HG03139 (cell line): Measurements from ENCODE around the gene C22orf23.

Experiments
- ATAC-seq: cut with Tn5 transposase; IDR thresholded peaks from one replicate; pipeline ENCODE4 v1.9.1; 2021; ENCODE audit not compliant: unreplicated experiment

Gene C22orf23

GRCh38 chr22:37953437-37954179 is at the start of gene C22orf23, which contains the start of gene POLR2F:
TSS of gene C22orf23 (minus strand) at chr22:37953601. CDS start at chr22:37953149, 452 bp downstream.
TSS of gene POLR2F (plus strand) at chr22:37953699. CDS start at chr22:37953788, 89 bp downstream.
- peak; percentile 80 for ATAC-seq

DNA sequence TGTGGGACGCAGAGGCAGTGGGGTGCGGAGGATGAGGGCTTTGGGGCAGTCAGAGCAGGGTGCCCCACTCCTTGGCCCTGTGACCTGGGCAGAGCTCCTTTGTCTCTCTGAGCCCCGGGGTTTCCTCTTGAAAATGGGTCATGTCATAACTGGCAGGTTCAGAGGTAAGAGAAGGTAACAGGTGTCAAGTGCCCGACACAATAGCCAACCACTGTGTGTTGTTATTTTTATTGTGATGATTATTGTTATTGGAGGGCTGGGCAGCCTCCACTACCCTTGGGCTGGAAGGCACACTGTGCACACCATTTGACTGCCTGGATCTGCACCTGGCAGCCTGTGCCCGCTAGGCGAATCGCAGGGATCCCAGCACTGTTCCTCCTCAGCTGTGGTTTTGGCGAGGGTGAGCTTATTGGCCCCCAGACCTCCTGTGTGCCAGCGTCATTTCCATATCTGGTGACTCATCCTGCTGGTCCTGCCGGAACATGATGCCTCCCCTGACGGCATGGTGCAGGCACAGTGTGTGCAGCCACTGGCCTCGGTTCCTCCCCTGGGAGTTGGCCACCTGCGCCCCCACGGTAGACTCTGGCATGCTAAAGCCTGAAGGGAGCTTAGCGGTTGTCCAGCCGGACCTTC is 46.4 kb upstream of the C22orf23 start:
- ATAC-seq: no peak

DNA sequence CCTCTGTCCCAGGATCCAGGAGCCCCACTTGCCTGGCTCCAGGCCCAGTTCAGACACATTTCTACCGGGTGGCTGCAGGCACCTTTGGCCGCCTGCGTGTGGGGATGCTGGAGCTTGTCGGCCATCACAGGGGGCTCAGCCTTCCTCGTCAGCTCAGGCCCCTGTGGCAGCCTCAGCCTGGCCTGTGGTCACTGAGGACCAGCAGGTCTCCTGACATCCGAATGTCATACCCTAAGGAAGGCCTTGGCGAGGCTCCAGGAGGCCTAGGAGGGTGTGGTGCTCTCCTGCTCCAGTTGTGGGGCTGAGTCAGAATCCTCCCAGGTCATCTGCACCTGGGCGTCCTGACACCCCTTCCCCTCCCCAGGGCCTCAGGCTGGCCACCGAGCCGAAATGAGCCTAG is 45.8 kb upstream of the C22orf23 start:
- ATAC-seq: no peak

- ATAC-seq: no peak
Observed at GRCh38 chr22:37998543-37998942, 45.1 kb upstream of the C22orf23 start.

GRCh38 chr22:37996515-37997246 is 43.3 kb upstream of the C22orf23 start:
- ATAC-seq: no peak

- ATAC-seq: no peak
Observed at GRCh38 chr22:37996079-37996478, 42.7 kb upstream of the C22orf23 start.

DNA sequence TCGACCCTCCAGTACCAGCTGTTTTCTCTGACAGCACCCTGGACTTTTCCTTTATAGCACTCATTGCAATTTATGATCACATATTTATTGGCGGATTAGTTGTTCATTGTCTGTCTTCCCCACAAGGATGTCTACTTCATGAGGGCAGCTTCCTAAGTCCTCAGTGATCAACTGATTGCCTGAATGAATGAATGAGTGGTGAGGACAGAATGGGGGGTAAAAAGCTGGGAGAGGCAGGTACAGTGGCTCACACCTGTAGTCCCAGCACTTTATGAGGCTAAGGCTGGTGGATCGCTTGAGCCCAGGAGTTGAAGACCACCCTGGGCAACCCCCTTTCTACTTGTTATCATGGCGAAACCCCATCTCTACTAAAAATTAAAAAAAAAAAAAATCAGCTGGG is 42.1 kb upstream of the C22orf23 start:
- no peak for ATAC-seq

DNA sequence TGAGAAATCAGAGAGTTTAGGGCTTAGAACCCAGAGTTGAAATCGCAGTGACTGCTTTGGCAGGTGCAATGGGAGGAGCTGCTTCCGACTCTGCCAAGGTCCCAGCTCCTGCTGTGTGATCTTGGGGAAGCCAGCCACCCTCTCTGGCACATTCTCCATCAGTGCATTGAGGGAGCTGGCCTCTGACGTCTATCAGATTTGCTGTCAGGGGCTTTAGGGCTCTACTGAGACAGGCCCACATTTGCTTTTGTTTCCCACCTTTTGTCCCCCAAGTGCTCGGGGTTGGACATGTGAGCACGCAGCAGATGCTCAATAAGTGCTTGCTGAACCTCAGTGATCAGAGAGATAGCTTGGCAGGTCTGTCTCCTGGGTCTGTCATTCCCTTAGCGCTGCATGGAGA is 41.6 kb upstream of the C22orf23 start:
- ATAC-seq: no peak

- ATAC-seq: no peak
Observed at GRCh38 chr22:37994049-37994448, 40.6 kb upstream of the C22orf23 start.

DNA sequence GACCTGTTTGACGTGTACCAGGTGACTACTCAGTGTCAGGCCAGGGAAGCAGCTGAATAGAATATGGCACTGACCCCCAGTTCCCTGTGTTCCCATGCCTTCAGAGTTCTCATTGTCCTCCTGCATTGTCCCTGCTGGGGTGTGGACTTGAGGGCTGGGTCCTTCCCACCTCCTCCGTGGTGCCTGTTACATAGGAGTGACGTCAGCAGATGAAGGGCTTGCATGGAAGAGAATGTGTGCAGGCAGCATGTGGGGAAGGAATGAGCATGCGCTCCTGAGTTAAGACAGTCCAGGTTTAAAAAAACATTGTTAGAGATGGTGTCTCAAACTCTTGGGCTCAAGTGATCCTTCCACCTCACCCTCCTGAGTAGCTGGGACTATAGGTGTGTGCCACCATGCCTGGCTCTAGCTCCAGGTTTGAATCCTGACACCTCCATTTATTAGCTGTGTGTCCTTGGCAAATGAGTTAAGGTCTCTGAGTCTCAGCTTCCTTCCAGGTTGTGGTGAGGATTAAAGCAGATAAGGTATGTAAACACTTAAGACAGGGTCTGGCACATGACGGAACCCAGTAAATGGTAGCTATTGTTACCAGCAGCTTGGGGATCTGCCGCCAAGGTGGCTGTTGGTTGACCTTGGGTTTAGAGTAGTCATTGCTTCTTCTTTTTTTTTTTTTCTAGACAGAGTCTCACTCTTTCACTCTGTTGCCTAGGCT is 38.5 kb upstream of the C22orf23 start:
- no peak for ATAC-seq

- ATAC-seq: no peak
Observed at GRCh38 chr22:37990862-37991261, 37.5 kb upstream of the C22orf23 start.

DNA sequence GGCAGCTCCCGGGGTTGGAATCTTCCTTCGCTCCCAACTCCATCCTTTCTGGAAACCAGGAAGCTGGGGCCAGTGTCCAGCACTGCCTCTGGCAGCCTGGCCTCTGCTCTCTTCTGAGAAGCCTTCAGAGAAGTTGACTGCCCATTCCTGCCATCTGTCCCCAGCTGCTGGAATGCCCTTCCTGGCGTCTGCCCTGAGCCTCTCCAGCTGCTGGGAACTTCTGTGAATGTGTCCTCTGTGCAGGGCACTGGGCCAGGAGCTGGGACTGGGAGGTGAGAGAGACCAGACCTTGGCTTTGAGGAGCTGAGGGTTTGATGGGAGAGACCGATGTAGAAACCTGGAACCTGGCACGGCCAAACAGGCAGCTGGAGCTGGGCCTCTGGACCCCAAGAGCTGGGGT is 36.9 kb upstream of the C22orf23 start:
- ATAC-seq: no peak

GRCh38 chr22:37989146-37990045 is 36.0 kb upstream of the C22orf23 start:
- no peak for ATAC-seq

DNA sequence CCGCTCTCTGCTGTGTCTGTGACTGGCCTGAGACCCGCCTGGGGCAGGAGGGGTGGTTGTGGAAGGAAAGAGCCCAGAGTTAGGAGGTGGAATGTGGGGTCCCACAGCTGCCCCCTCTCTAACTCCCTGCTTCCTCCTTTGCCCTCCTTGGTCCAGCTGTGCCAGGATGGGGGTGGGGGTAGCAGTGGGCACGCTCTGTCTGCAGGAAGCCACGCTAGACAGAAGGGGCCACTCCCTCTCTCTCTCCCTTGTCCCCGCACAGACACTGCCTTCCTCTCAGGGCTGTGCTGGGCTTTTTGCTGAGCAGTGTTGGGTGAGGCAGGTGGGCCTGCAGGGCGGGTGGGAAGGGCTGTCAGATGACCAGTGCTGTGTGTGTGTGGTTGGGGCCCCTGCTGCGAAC is 33.0 kb upstream of the C22orf23 start:
- ATAC-seq: no peak

- ATAC-seq: no peak
Observed at GRCh38 chr22:37985751-37986281, 32.4 kb upstream of the C22orf23 start.

GRCh38 chr22:37985050-37985585 is 31.7 kb upstream of the C22orf23 start:
- no peak for ATAC-seq

DNA sequence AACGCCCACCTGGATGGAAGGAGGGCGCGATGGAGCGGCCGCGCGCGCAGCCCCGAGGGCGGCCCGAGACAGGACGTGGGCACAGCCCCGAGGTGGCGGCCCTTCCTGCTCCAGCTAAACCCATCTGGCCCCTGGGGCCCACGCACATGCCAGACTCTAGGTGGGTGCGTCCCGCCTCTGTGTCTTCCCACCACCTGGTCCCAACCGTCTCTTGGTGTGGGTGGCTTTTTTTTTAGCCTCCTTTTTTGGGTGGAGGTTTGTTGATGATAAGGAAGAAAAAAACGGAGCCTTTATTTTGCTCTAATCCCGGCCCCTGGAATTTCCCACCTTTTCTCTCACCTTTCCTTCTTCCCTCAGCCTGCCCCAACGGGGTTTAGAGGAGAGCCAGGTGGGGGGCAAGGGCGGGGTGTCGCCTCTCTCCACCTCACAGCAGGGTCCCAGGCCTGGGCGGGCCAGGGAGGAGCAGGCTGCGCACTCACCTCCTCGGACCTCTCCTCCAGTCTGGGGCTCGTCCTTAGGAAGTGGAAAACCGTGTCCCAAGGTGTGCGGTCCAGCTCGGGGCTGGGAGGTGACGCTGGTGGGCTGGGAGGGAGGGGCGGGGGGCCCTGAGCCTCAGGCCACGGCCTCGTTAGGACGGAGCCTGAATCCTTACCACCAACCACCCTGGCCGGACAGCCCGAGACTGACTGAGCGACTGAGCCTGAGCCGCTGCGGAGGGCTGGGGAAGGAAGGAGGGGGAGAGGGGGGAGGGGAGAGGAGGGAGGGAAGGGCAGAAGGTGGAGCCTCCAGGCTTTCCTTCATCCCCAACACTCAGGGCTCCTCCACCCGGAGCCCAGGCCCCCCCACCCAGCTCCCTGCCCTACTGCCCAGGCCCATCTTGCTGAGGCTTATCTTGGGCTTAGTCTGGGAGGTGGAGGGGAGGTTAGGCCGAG is 30.7 kb upstream of the C22orf23 start, which contains the start of gene SOX10:
Gene SOX10 (minus strand): TSS at position 696 of the 932 bp plus-strand sequence. CDS start 771 bp downstream, outside the sequence.
- ATAC-seq: no peak
